ENCODE measurements around the gene ROCK2. TPM values are rescaled to one million over a fixed set of nuclear protein-coding genes. Genes with fewer than 3 reads are reported as not detected.

Gene ROCK2
- total RNA-seq, 4 donors from 2014 or later, result 90.0 to 119 (median 101) TPM

DNA sequence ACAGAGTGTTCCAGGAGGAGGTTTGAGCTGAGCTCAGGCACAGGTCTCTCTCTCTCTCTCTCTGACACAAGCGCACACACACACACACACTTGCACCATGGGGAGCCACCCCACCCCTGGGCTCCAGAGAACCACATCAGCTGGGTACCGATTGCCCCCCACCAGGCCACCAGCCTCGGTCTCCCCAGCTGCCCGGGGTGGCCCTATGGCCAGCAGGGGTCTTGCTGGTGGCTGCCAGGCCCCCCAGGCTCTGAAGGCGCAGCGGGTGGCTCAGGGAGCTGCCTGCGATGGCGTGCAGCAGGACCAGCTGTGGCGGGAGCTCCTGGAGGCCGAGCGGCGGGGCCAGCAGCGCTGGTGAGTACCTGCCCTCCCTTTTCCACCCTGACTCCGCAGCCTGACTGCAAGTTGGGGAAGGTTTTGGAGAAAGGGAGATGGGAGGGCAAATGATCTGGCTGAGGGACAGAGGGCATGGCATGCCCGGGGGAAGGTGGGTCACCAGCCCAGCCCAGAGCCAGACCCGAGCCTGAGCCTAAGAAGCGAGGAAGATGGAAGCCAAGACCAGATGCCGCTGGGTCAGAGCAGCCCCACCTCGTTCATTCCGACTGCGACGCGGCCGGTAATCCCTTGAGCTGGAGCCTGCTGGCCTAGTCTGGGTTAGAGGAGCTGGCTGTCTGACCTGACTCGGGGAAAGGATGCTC lies 211.0 kb downstream of the ROCK2 start:
- intact Hi-C loops (cut with DNase I), result loop anchor here (2.0 to 10.0 kb wide), 5 partner anchors 21 to 451 kb away; partner anchors contain the start of gene SLC66A3
- H3K9me3 ChIP-seq, result no peaks in the 10 kb centered on the region
- no peak for DNase-seq (ENCODE audit: extremely low spot score)
- no peaks in the 10 kb centered on the region for H3K36me3 ChIP-seq
- H3K27me3 ChIP-seq, result peaks cover 0 to 17% (median 0%) of the 10 kb centered on the region in 4 donors
- TF ChIP-seq, protein P1, sequence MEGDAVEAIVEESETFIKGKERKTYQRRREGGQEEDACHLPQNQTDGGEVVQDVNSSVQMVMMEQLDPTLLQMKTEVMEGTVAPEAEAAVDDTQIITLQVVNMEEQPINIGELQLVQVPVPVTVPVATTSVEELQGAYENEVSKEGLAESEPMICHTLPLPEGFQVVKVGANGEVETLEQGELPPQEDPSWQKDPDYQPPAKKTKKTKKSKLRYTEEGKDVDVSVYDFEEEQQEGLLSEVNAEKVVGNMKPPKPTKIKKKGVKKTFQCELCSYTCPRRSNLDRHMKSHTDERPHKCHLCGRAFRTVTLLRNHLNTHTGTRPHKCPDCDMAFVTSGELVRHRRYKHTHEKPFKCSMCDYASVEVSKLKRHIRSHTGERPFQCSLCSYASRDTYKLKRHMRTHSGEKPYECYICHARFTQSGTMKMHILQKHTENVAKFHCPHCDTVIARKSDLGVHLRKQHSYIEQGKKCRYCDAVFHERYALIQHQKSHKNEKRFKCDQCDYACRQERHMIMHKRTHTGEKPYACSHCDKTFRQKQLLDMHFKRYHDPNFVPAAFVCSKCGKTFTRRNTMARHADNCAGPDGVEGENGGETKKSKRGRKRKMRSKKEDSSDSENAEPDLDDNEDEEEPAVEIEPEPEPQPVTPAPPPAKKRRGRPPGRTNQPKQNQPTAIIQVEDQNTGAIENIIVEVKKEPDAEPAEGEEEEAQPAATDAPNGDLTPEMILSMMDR (IDR thresholded peaks at IDR 0.05), result no peak
- TF ChIP-seq POLR2AphosphoS5 (IDR thresholded peaks at IDR 0.05) (no peak), EP300 (IDR thresholded peaks at IDR 0.05) (no peak), POLR2A (IDR thresholded peaks at IDR 0.05; ENCODE audit: low read depth) (no peak)
- H3K4me1 ChIP-seq, result peaks cover 16 to 34% (median 32%) of the 10 kb centered on the region in 4 donors
- H3K27ac ChIP-seq (replicated peaks in 1 of 4), result peak overlapping the region in 1 of 4 donors; percentile 22
- 32% methylated on average over 16 of the region's 25 CpGs for WGBS
- peak overlapping the region; percentile 57 to 66 (median 60) for H3K4me3 ChIP-seq

DNA sequence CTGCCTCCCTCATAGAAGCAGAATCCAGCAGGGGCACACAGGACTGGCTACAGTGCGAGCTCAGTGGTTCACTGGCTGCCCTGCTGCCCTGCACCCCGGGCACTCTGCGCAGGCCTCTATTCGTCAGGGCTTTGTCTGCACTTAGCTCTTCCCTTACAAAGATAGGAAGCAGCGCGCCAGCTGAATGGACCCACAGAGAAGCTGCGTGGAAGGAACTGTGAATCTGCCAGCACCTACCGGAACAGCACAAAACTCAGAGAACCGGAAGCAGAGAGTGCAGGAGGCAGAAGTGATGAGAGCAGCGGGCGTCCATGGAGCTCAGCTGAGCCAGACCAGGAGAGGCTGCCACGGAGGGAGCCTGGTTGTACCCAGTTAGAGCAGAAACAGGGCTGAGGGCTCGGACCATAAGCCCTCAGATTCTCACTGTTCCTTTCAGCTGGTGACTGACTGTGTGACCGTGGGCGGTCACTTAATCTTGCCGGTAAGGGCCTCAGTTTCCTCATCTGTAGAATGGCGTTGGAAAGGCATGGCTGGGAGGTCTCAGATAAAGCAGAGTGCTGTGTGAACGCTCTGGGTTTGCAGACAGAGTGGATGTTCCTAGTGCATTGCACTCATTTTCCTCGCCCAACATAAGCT lies 212.3 kb downstream of the ROCK2 start:
- 76% methylated on average over 13 of the region's 19 CpGs for WGBS
- Histone ChIP-seq H3K27me3 (peaks cover 0 to 17% (median 0%) of the 10 kb centered on the region in 4 donors), H3K27ac (replicated peaks in 1 of 4) (no peak overlapping the region), H3K4me3 (peak overlapping the region; percentile 57 to 66 (median 60)), H3K36me3 (no peaks in the 10 kb centered on the region), H3K4me1 (peaks cover 16 to 35% (median 32%) of the 10 kb centered on the region in 4 donors), H3K9me3 (no peaks in the 10 kb centered on the region)
- no peak for DNase-seq (ENCODE audit: extremely low spot score)
- TF ChIP-seq POLR2AphosphoS5 (IDR thresholded peaks at IDR 0.05), result no peak
- no peak for TF ChIP-seq EP300 (IDR thresholded peaks at IDR 0.05)
- TF ChIP-seq POLR2A (IDR thresholded peaks at IDR 0.05; ENCODE audit: low read depth), result no peak
- TF ChIP-seq, protein P1 (IDR thresholded peaks at IDR 0.05), result no peak
- intact Hi-C loops (cut with DNase I), result loop anchor here (2.0 to 10.0 kb wide), 5 partner anchors 23 to 453 kb away; partner anchors contain the start of gene SLC66A3

DNA sequence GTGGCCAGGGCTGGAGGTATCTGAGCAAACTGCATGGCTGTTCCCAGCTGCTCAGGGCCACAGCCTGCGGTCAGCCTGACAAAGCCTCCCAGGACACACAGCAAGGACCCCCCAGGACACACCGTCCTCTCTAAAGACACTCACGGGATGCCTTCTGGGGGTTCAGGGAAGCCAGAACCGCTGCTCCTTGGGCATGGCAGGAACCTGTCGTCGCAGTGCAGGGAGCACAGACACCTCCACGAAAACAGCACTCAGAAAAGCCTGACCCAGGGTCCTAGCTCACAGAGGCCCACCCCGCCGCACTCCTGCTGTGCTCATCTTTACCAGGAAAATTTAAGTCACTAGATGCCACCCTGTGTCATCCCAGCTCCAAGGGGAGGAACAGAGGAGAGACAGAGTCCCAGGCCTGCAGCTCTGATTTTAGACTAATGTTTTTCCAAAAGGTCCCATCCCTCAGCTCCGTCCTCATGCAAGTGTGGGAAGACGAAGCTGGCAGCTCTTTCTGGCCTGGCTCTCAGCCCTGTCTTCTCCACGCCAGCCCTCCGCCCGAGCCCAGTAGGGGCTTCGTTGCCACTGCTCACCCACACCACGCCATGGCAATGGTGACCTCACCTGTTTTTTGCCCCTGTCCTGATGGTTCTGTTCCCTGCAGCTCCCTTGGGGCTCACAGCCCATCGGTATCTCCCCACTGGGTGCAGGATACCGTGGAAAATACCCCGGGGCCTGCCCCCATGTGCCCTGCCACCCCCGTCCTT lies 213.1 kb downstream of the ROCK2 start:
- no peaks in the 10 kb centered on the region for H3K36me3 ChIP-seq
- H3K27ac ChIP-seq (replicated peaks in 1 of 4), result no peak overlapping the region
- no peak overlapping the region for H3K4me3 ChIP-seq
- H3K4me1 ChIP-seq, result peaks cover 16 to 35% (median 32%) of the 10 kb centered on the region in 4 donors
- no peaks in the 10 kb centered on the region for H3K9me3 ChIP-seq
- TF ChIP-seq, protein P1 (IDR thresholded peaks at IDR 0.05), result no peak
- no peak for TF ChIP-seq POLR2AphosphoS5 (IDR thresholded peaks at IDR 0.05)
- no peak for TF ChIP-seq EP300 (IDR thresholded peaks at IDR 0.05)
- TF ChIP-seq POLR2A (IDR thresholded peaks at IDR 0.05; ENCODE audit: low read depth), result no peak
- peaks cover 0 to 12% (median 0%) of the 10 kb centered on the region in 4 donors for H3K27me3 ChIP-seq
- intact Hi-C loops (cut with DNase I), result loop anchor here (5.0 to 10.0 kb wide), 4 partner anchors 53 to 453 kb away; no protein-coding TSS in a partner anchor
- WGBS, result 94% methylated on average over 17 of the region's 20 CpGs
- DNase-seq (ENCODE audit: extremely low spot score), result no peak

Small RNA genes lying within 50 kb of the gene (small RNA-seq; reads per million reads assigned to genes)
- 0 reads per million in 3 donors for gene RNU6-1081P

Other genes starting within 250 kb of the ROCK2 start
- gene SLC66A3, start 189.2 kb downstream of the ROCK2 start, total RNA-seq, result 10 to 100 TPM; 37.4 to 70.6 (median 62.4) TPM
- 10 to 100 TPM; 10.9 to 18.0 (median 17.0) TPM for gene E2F6, start 121.5 kb upstream of the ROCK2 start, total RNA-seq
- 10 to 100 TPM in 1 of 4 donors, 1 to 10 TPM in 3; 3.7 to 11.0 (median 7.7) TPM for gene GREB1, start 189.4 kb upstream of the ROCK2 start, total RNA-seq